Astrocyte of the cerebellum (primary cell): Measurements from ENCODE around the gene P2RX3.

ENCODE experiments used
- DNase-seq: peaks from one replicate; pipeline ENCODE4 v3.0.0-alpha.2; 2011; ENCODE audit warnings: low read depth
- H3K4me3 ChIP-seq: 2 replicates; pipeline ENCODE4 v1.5.1; 2011; ENCODE audit warnings: mild to moderate bottlenecking, low read depth, low read length, moderate library complexity
- CTCF ChIP-seq: IDR thresholded peaks from 2 replicates; pipeline ENCODE4 v1.5.1; 2012; ENCODE audit warnings: low read length, low read depth, moderate library complexity, mild to moderate bottlenecking; ENCODE audit errors: missing control alignments
- in situ Hi-C: cut with HindIII; loops from 2 replicates; pipeline ENCODE4 v1.10.0; 2017; ENCODE audit warnings: low sequenced_read_pairs

The P2RX3 gene

GRCh38 chr11:57407010-57407920, 69.1 kb downstream of the P2RX3 start:
- no peak overlapping the region for H3K4me3 ChIP-seq
- DNase-seq: no peak
- TF ChIP-seq CTCF: no peak
- in situ Hi-C loops: no loop called here

- in situ Hi-C loops: no loop called here
- DNase-seq: no peak
- H3K4me3 ChIP-seq: no peak overlapping the region
- TF ChIP-seq CTCF: no peak
These were observed 69.9 kb downstream of the P2RX3 start for GRCh38 chr11:57407941-57408475.

DNA sequence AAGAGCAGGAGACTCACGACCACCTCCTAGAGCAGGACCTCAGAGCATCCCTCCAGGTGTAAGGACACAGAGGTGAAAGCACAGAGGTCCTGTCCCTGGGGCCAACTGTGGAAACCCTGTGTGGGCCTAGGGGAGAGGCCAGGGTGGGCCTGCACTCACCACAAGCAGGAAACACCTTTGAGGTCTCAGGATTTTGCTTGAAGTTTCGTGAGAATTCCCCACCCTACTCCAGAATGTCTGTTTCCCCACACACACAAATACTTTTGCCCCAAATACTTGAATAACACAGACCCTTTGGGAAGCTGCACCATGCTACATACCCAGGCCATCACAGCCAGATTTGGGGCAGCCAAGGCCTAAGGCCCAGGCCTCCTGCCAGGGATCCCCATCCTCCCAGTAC, 70.6 kb downstream of the P2RX3 start:
- in situ Hi-C loops: no loop called here
- TF ChIP-seq CTCF: no peak
- no peak for DNase-seq
- no peak overlapping the region for H3K4me3 ChIP-seq

- H3K4me3 ChIP-seq: no peak overlapping the region
- DNase-seq: no peak
- TF ChIP-seq CTCF: no peak
- in situ Hi-C loops: no loop called here
These were observed 71.4 kb downstream of the P2RX3 start for GRCh38 chr11:57409321-57410100.

GRCh38 chr11:57410287-57410686, 72.1 kb downstream of the P2RX3 start:
- in situ Hi-C loops: no loop called here
- DNase-seq: peak; percentile 53
- TF ChIP-seq CTCF: no peak
- no peak overlapping the region for H3K4me3 ChIP-seq

DNA sequence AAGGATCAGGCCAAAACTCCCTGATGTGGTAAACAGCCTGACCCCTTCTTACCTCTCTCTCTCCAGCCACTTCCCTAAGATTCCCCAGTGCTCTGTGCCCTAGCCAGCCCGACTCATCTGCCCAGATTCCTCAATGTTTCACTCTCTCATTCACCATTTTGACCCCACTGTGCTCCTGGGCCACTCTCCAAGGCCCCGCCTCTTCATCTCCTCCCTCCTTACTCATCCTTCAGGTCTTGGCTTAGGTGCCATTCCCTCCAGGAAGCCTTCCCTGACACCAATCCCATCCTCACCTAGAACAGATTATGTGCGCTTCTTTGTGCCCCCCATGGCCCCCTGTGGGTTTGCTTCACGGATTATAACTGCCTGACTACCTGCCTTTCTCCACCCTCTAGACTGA, 75.5 kb downstream of the P2RX3 start:
- H3K4me3 ChIP-seq: no peak overlapping the region
- in situ Hi-C loops: no loop called here
- DNase-seq: no peak
- no peak for TF ChIP-seq CTCF
